Lower leg skin (tissue), 3 donors: ENCODE measurements around the gene TMIGD3.

ENCODE experiments used
- POLR2A ChIP-seq, 2 donors: fragments of 450-650 bp; IDR thresholded peaks; one replicate each; pipeline ENCODE4 v1.6.1; 2016 to 2017; ENCODE audit warnings: antibody characterized with exemption in 2 of 2, mild to moderate bottlenecking in 1 of 2, moderate library complexity in 1 of 2
- TF ChIP-seq, protein P1 (sequence below), 3 donors: fragments of 450-650 bp; IDR thresholded peaks; one replicate each; pipeline ENCODE4 v1.5.1; 2016; ENCODE audit warnings: antibody characterized with exemption in 3 of 3, mild to moderate bottlenecking in 3 of 3, moderate library complexity in 2 of 3

DNA sequence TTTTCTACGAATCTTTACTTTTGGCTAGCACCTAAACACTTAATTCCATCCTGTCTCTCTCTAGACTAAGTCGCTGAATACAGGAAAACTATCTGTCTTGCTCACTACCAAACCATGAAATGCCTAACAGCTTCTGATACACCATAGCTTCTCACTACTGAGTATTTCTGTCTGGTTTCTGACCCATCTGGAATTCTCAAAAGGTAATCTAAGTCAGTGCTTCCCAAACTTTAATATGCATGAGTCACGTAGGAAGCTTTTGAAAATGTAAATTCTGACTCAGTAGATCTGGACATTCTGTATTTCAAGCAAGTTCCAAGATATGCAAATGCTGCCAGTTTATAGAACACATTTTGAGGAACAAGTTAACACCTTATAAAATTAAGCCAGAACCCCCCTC lies 66.7 kb downstream of the TMIGD3 start:
- TF ChIP-seq POLR2A (IDR thresholded peaks at IDR 0.05), result no peak
- TF ChIP-seq, protein P1, sequence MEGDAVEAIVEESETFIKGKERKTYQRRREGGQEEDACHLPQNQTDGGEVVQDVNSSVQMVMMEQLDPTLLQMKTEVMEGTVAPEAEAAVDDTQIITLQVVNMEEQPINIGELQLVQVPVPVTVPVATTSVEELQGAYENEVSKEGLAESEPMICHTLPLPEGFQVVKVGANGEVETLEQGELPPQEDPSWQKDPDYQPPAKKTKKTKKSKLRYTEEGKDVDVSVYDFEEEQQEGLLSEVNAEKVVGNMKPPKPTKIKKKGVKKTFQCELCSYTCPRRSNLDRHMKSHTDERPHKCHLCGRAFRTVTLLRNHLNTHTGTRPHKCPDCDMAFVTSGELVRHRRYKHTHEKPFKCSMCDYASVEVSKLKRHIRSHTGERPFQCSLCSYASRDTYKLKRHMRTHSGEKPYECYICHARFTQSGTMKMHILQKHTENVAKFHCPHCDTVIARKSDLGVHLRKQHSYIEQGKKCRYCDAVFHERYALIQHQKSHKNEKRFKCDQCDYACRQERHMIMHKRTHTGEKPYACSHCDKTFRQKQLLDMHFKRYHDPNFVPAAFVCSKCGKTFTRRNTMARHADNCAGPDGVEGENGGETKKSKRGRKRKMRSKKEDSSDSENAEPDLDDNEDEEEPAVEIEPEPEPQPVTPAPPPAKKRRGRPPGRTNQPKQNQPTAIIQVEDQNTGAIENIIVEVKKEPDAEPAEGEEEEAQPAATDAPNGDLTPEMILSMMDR (IDR thresholded peaks at IDR 0.05), result no peak
